Ascending aorta (tissue), 2 donors: ENCODE measurements around the gene GRIN2C. TPM values are rescaled to one million over a fixed set of nuclear protein-coding genes. Genes with fewer than 3 reads are reported as not detected.
A peak's percentile ranks its signal among the peaks of the same experiment; 100 is the strongest.
"Not testable (repeated sequence)": the region's sequence is repeated elsewhere in the genome, so short reads cannot be mapped to it uniquely, and the experiment has no call there.

Experiments used
- DNase-seq, 2 donors: peaks; one replicate each; pipeline ENCODE4 v3.0.0-alpha.2; 2019; ENCODE audit warnings: low spot score in 2 of 2
- H3K27ac ChIP-seq, 2 donors: fragments of 200-600 bp; sonication (generic); one replicate each; pipeline ENCODE4 v1.5.1; 2016 to 2017; ENCODE audit warnings: mild to moderate bottlenecking in 1 of 2
- H3K27me3 ChIP-seq: fragments of 200-600 bp; sonication (generic); one replicate; pipeline ENCODE4 v1.5.1; 2017
- H3K36me3 ChIP-seq, 2 donors: fragments of 200-600 bp; sonication (generic); one replicate each; pipeline ENCODE4 v1.5.1; 2016
- H3K4me1 ChIP-seq, 2 donors: fragments of 200-600 bp; sonication (generic); one replicate each; pipeline ENCODE4 v1.5.1; 2016 to 2017; ENCODE audit warnings: mild to moderate bottlenecking in 1 of 2
- H3K4me3 ChIP-seq, 2 donors: fragments of 200-600 bp; sonication (generic); one replicate each; pipeline ENCODE4 v1.5.1; 2016 to 2017; ENCODE audit warnings: mild to moderate bottlenecking in 1 of 2
- H3K9me3 ChIP-seq, 2 donors: fragments of 200-600 bp; sonication (generic); one replicate each; pipeline ENCODE4 v1.5.1; 2016
- CTCF ChIP-seq, 3 experiments: fragments of 200-600 bp in 2 of 3; fragments of 450-650 bp in 1 of 3; sonication (generic) in 2 of 3; IDR thresholded peaks; one replicate each; pipeline ENCODE4 v1.5.1; 2016 to 2019; ENCODE audit warnings: antibody characterized with exemption in 3 of 3, mild to moderate bottlenecking in 1 of 3, moderate library complexity in 1 of 3
- intact Hi-C: fragments of 100-400 bp; cut with DNase I; formaldehyde crosslinking; loops from one replicate; pipeline ENCODE4 v1.15.1; 2023
- total RNA-seq: library from RNA; depleted of rRNA; stranded (reverse); fragments of >200 nt; gene quantifications from one replicate; pipeline ENCODE4 v1.1.0, GENCODE V29; 2016

Gene GRIN2C
- total RNA-seq = not detected

- Histone ChIP-seq H3K36me3 (no peaks in the 10 kb centered on the region), H3K4me3 (peak within 1 kb of the TSS; percentile 43 to 56), H3K4me1 (peaks cover 8 to 15% of the 10 kb centered on the region in 2 donors), H3K27me3 (peaks cover 12% of the 10 kb centered on the region), H3K27ac (no peak within 1 kb of the TSS), H3K9me3 (no peaks in the 10 kb centered on the region)
- intact Hi-C loops = no loop called here
- TF ChIP-seq CTCF (IDR thresholded peaks at IDR 0.05) = peak; percentile 12 to 23 (median 14)
- DNase-seq = no peak
Observed at GRCh38 chr17:74859459-74860228, at the start of gene GRIN2C. Gene GRIN2C, minus strand, starts transcription at chr17:74859885. Its CDS starts 4,793 bp downstream, at chr17:74855092.

GRCh38 chr17:74909097-74909496 lies 49.4 kb upstream of the GRIN2C start:
- intact Hi-C loops = not testable (repeated sequence)

GRCh38 chr17:74907012-74907411 lies 47.3 kb upstream of the GRIN2C start:
- intact Hi-C loops = no loop called here
- no peaks in the 10 kb centered on the region for H3K9me3 ChIP-seq
- H3K4me1 ChIP-seq = no peaks in the 10 kb centered on the region
- H3K27ac ChIP-seq = no peak overlapping the region
- H3K27me3 ChIP-seq = no peaks in the 10 kb centered on the region
- H3K36me3 ChIP-seq = no peaks in the 10 kb centered on the region
- DNase-seq = no peak
- TF ChIP-seq CTCF (IDR thresholded peaks at IDR 0.05) = no peak
- no peak overlapping the region for H3K4me3 ChIP-seq

More at GRCh38 chr17:74909097-74909496, 49.4 kb upstream of the GRIN2C start:
- H3K27me3 ChIP-seq, H3K27ac ChIP-seq, DNase-seq, H3K36me3 ChIP-seq, H3K4me1 ChIP-seq, H3K4me3 ChIP-seq, H3K9me3 ChIP-seq: not testable (repeated sequence)

GRCh38 chr17:74906214-74906793 lies 46.6 kb upstream of the GRIN2C start:
- intact Hi-C loops, H3K36me3 ChIP-seq, H3K9me3 ChIP-seq, H3K4me1 ChIP-seq, H3K27me3 ChIP-seq, DNase-seq, H3K4me3 ChIP-seq, H3K27ac ChIP-seq: not testable (repeated sequence)

GRCh38 chr17:74904687-74905409 lies 45.2 kb upstream of the GRIN2C start:
- no peak overlapping the region for H3K4me3 ChIP-seq
- TF ChIP-seq CTCF (IDR thresholded peaks at IDR 0.05) = no peak
- intact Hi-C loops = no loop called here
- no peaks in the 10 kb centered on the region for H3K36me3 ChIP-seq
- no peak for DNase-seq
- H3K4me1 ChIP-seq = no peaks in the 10 kb centered on the region
- no peaks in the 10 kb centered on the region for H3K9me3 ChIP-seq
- no peaks in the 10 kb centered on the region for H3K27me3 ChIP-seq
- no peak overlapping the region for H3K27ac ChIP-seq

GRCh38 chr17:74903671-74904070 lies 44.0 kb upstream of the GRIN2C start:
- no peak for TF ChIP-seq CTCF (IDR thresholded peaks at IDR 0.05)
- no peaks in the 10 kb centered on the region for H3K4me1 ChIP-seq
- intact Hi-C loops = no loop called here

More at GRCh38 chr17:74903671-74904070, 44.0 kb upstream of the GRIN2C start:
- no peak overlapping the region for H3K4me3 ChIP-seq
- H3K27me3 ChIP-seq = no peaks in the 10 kb centered on the region
- H3K9me3 ChIP-seq = no peaks in the 10 kb centered on the region
- H3K27ac ChIP-seq = no peak overlapping the region
- DNase-seq = no peak
- H3K36me3 ChIP-seq = no peaks in the 10 kb centered on the region
